Keratinocyte (primary cell): ENCODE results near the gene SNAP25.

Experiments
- CTCF ChIP-seq, 3 experiments: IDR thresholded peaks in 1 of 3; conservative IDR thresholded peaks in 1 of 3; optimal IDR thresholded peaks in 1 of 3; 2 replicates in 2 of 3; 3 replicates in 1 of 3; pipeline versions ENCODE3 to v1.5.1; 2011; ENCODE audit warnings: low read length in 3 of 3, mild to moderate bottlenecking in 3 of 3, moderate library complexity in 2 of 3, control low read depth in 1 of 3, inconsistent platforms in 1 of 3; ENCODE audit not compliant: insufficient read depth in 2 of 3; ENCODE audit errors: extremely low read depth in 1 of 3
- EZH2 ChIP-seq: IDR thresholded peaks from one replicate; pipeline ENCODE4 v1.6.1; 2012; ENCODE audit warnings: inconsistent platforms, mild to moderate bottlenecking, low read length, moderate library complexity

GRCh38 chr20:10332656-10333415 is 114.2 kb downstream of the SNAP25 start:
- TF ChIP-seq CTCF (optimal IDR thresholded peaks at IDR 0.05 in 1 of 3, IDR thresholded peaks at IDR 0.05 in 1 of 3, conservative IDR thresholded peaks at IDR 0.05 in 1 of 3; ENCODE audit: extremely low read depth in 1 of 3, insufficient read depth in 2 of 3, low read length in 3 of 3) (no peak), EZH2 (no peak)
